ENCODE measurements around the gene RTN4. TPM values are rescaled to one million over a fixed set of nuclear protein-coding genes. Genes with fewer than 3 reads are reported as not detected.

Gene RTN4
- total and polyA plus RNA-seq, 2 of the 4 experiments (the other 2 are of a cell fraction): 77.8 to 588 TPM

DNA sequence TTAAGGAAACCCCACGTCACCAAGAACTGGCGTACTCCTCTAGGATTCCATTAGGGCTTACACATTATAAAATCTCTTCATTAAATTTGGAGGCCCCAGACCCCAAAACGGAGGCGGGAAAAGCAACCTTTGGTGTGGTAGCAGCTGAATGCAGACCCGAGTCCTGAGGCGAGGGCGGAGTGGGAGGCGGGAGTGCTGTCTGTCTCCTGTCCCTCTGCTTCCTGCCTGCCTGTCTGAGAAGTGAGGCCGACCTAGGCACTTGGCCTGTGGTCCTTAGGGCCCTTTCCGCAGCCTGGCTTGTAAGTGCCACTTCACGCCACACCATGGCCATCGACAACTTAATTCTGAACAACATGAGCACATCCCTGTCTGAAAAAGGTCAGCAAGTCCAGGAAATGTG lies 102.1 kb downstream of the RTN4 start:
- CTCF ChIA-PET: interaction anchor here (0.6 kb wide), 1 partner anchor 69 kb away, joined by 3 read pairs; no protein-coding TSS in a partner anchor
- Histone ChIP-seq H3K4ac (ENCODE audit: low read depth, low read length) (no peak overlapping the region), H4K91ac (ENCODE audit: insufficient read depth, low read depth, low read length) (no peak overlapping the region), H2AFZ (replicated peaks; ENCODE audit: low read length, poor library complexity) (no peak overlapping the region), H3K18ac (ENCODE audit: low read depth, low read length) (no peak overlapping the region), H2BK120ac (ENCODE audit: low read depth, low read length) (no peak overlapping the region), H3K36me3 (ENCODE audit: control insufficient read depth, insufficient read depth, low read length) (no peaks in the 10 kb centered on the region), H3K4me1 (ENCODE audit: control insufficient read depth, insufficient read depth, low read length) (peaks cover 31% of the 10 kb centered on the region), H3K9ac (ENCODE audit: low read depth, low read length) (no peak overlapping the region), H3K9me3 (ENCODE audit: control insufficient read depth, insufficient read depth, low read length) (no peaks in the 10 kb centered on the region), H3K14ac (replicated peaks; ENCODE audit: low read depth, low read length) (no peak overlapping the region), H3K56ac (ENCODE audit: extremely low read depth, insufficient read depth, low read length) (no peak overlapping the region), H3K4me2 (ENCODE audit: low read depth, low read length) (no peak overlapping the region), H3K27me3 (ENCODE audit: control insufficient read depth, insufficient read depth, low read length) (no peaks in the 10 kb centered on the region), H2BK5ac (ENCODE audit: low read depth, low read length, poor library complexity, severe bottlenecking) (no peak overlapping the region), H4K5ac (ENCODE audit: low read depth, low read length) (no peak overlapping the region), H2AK9ac (replicated peaks; ENCODE audit: low read depth, low read length, poor library complexity) (no peak overlapping the region), H3K27ac (ENCODE audit: insufficient read depth, low read length) (no peak overlapping the region), H3K23ac (ENCODE audit: low read depth, low read length) (no peak overlapping the region), H3K79me1 (ENCODE audit: low read depth in 1 of 2, low read length in 2 of 2) (peaks cover 0 to 24% of the 10 kb centered on the region in 2 experiments; a peak in 3 of 4 replicates), H2BK20ac (ENCODE audit: low read depth, low read length) (no peak overlapping the region), H2BK15ac (ENCODE audit: low read depth, low read length) (no peak overlapping the region), H4K8ac (ENCODE audit: low read depth in 2 of 2, low read length in 2 of 2) (no peak overlapping the region), H3K4me3 (ENCODE audit: insufficient read depth, low read depth, low read length) (no peak overlapping the region), H3K9me1 (ENCODE audit: insufficient read depth, low read length) (peaks cover 36% of the 10 kb centered on the region), H2AK5ac (ENCODE audit: low read depth, low read length) (peak overlapping the region; percentile 27; the same call in 1 of the 2 replicates), H4K20me1 (ENCODE audit: insufficient read depth, low read length) (no peaks in the 10 kb centered on the region)
- in situ Hi-C loops (cut with MboI; ENCODE audit: low sequenced_read_pairs) (no loop called here), dilution Hi-C loops (cut with HindIII; ENCODE audit: low sequenced_read_pairs, unreplicated experiment) (no loop called here), intact Hi-C loops (cut with micrococcal nuclease) (no loop called here)
- no peak for DNase-seq
- TF ChIP-seq, protein P1, sequence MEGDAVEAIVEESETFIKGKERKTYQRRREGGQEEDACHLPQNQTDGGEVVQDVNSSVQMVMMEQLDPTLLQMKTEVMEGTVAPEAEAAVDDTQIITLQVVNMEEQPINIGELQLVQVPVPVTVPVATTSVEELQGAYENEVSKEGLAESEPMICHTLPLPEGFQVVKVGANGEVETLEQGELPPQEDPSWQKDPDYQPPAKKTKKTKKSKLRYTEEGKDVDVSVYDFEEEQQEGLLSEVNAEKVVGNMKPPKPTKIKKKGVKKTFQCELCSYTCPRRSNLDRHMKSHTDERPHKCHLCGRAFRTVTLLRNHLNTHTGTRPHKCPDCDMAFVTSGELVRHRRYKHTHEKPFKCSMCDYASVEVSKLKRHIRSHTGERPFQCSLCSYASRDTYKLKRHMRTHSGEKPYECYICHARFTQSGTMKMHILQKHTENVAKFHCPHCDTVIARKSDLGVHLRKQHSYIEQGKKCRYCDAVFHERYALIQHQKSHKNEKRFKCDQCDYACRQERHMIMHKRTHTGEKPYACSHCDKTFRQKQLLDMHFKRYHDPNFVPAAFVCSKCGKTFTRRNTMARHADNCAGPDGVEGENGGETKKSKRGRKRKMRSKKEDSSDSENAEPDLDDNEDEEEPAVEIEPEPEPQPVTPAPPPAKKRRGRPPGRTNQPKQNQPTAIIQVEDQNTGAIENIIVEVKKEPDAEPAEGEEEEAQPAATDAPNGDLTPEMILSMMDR (conservative IDR thresholded peaks at IDR 0.05; ENCODE audit: low read depth, low read length): no peak
- TF ChIP-seq, protein P2, sequence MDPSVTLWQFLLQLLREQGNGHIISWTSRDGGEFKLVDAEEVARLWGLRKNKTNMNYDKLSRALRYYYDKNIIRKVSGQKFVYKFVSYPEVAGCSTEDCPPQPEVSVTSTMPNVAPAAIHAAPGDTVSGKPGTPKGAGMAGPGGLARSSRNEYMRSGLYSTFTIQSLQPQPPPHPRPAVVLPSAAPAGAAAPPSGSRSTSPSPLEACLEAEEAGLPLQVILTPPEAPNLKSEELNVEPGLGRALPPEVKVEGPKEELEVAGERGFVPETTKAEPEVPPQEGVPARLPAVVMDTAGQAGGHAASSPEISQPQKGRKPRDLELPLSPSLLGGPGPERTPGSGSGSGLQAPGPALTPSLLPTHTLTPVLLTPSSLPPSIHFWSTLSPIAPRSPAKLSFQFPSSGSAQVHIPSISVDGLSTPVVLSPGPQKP (IDR thresholded peaks at IDR 0.05; ENCODE audit: borderline replicate concordance, low read depth, low read length): no peak
- TF ChIP-seq CEBPB (IDR thresholded peaks at IDR 0.05; ENCODE audit: low read depth, low read length) (no peak), NFE2L2 (IDR thresholded peaks at IDR 0.05; ENCODE audit: low read depth, low read length) (no peak), MAFK (IDR thresholded peaks at IDR 0.05; ENCODE audit: low read depth, low read length) (no peak), MAZ (IDR thresholded peaks at IDR 0.05; ENCODE audit: borderline replicate concordance, low read depth, low read length) (no peak), CHD1 (IDR thresholded peaks at IDR 0.05; ENCODE audit: low read depth, low read length) (no peak), RAD21 (IDR thresholded peaks at IDR 0.05; ENCODE audit: low read length) (no peak), BHLHE40 (IDR thresholded peaks at IDR 0.05; ENCODE audit: low read depth, low read length) (no peak)
- TF ChIP-seq, protein P3, sequence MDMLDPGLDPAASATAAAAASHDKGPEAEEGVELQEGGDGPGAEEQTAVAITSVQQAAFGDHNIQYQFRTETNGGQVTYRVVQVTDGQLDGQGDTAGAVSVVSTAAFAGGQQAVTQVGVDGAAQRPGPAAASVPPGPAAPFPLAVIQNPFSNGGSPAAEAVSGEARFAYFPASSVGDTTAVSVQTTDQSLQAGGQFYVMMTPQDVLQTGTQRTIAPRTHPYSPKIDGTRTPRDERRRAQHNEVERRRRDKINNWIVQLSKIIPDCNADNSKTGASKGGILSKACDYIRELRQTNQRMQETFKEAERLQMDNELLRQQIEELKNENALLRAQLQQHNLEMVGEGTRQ (IDR thresholded peaks at IDR 0.05; ENCODE audit: low read depth, low read length): no peak
- ATAC-seq (ENCODE audit: low read depth): no peak
- WGBS, 2 experiments (ENCODE audit: extremely low coverage in 2 of 2, insufficient read length in 1 of 2): 90% methylated on average over 10 of the region's 12 CpGs; no CpG with 5 or more reads in 1 of the 2 experiments
- BruUV-seq (replicated peaks): no TSS peak
- POLR2A ChIA-PET (ENCODE audit: unreplicated experiment): no interaction called here
